OCI-LY3 (cell line): ENCODE data around the gene DIS3.

Source experiments
- EZH2phosphoT487 ChIP-seq: fragments of 200-600 bp; shearing (Covaris generic); IDR thresholded peaks from 2 replicates; pipeline ENCODE4 v1.6.1; 2018; ENCODE audit warnings: antibody characterized with exemption, mixed run types, low read depth
- TF ChIP-seq, protein P1 (sequence below): fragments of 200-600, 300-600 bp; sonication (generic); IDR thresholded peaks from 2 replicates; pipeline ENCODE4 v1.5.1; 2014; ENCODE audit warnings: antibody characterized with exemption, low read length, low read depth

DNA sequence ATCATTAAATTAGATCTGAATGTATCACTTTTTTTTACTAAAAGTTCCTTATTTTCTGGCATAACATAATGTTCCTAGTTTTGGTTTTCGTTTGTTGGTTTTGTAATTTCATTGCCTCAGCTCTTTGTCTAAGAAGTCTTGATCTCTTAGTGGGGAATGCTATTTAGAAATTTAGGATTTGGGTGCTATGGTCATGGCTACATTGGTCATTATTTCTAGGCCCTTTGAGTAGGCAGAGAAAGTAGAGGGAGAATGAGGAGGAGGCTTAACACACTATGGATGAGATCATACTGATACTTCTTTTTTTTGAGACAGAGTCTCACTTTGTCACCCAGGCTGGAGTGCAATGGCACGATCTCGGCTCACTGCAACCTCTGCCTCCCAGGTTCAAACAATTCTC lies 42.0 kb upstream of the DIS3 start:
- TF ChIP-seq, protein P1, sequence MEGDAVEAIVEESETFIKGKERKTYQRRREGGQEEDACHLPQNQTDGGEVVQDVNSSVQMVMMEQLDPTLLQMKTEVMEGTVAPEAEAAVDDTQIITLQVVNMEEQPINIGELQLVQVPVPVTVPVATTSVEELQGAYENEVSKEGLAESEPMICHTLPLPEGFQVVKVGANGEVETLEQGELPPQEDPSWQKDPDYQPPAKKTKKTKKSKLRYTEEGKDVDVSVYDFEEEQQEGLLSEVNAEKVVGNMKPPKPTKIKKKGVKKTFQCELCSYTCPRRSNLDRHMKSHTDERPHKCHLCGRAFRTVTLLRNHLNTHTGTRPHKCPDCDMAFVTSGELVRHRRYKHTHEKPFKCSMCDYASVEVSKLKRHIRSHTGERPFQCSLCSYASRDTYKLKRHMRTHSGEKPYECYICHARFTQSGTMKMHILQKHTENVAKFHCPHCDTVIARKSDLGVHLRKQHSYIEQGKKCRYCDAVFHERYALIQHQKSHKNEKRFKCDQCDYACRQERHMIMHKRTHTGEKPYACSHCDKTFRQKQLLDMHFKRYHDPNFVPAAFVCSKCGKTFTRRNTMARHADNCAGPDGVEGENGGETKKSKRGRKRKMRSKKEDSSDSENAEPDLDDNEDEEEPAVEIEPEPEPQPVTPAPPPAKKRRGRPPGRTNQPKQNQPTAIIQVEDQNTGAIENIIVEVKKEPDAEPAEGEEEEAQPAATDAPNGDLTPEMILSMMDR, result no peak
- no peak for TF ChIP-seq EZH2phosphoT487
